ENCODE results near the gene SLC16A7. TPM values are rescaled to one million over a fixed set of nuclear protein-coding genes. Genes with fewer than 3 reads are reported as not detected.

SLC16A7 gene
- total and polyA plus RNA-seq, 4 donors = 3.4 to 22.9 (median 11.4) TPM

GRCh38 chr12:59645242-59645641 is 49.4 kb downstream of the SLC16A7 start:
- Histone ChIP-seq H3K27ac (ENCODE audit: low read depth in 1 of 2, low read length in 1 of 2) (no peak overlapping the region), H3K9me3 (ENCODE audit: control insufficient read depth in 4 of 4, insufficient read depth in 3 of 4, low read length in 3 of 4) (peaks cover 0 to 2% (median 0%) of the 10 kb centered on the region in 4 donors), H3K4me1 (ENCODE audit: control insufficient read depth in 5 of 5, insufficient read depth in 5 of 5, low read length in 5 of 5) (no peaks in the 10 kb centered on the region), H3K27me3 (ENCODE audit: control insufficient read depth in 3 of 3, insufficient read depth in 3 of 3, low read length in 2 of 3) (no peaks in the 10 kb centered on the region), H3K4me3 (no peak overlapping the region), H3K36me3 (ENCODE audit: control insufficient read depth in 4 of 4, insufficient read depth in 4 of 4, low read length in 4 of 4) (no peaks in the 10 kb centered on the region), H3K9ac (ENCODE audit: insufficient read depth in 1 of 2, low read length in 2 of 2) (no peak overlapping the region)
- WGBS, 2 donors = 94 to 96% methylated on average over 1 of the region's 1 CpG
- DNase-seq (no peak), ATAC-seq (ENCODE audit: insufficient read depth, low FRiP score) (no peak)
- TF ChIP-seq CTCF (IDR thresholded peaks at IDR 0.05; ENCODE audit: control extremely low read depth, extremely low read depth) = no peak

- TF ChIP-seq CTCF (IDR thresholded peaks at IDR 0.05; ENCODE audit: control extremely low read depth, extremely low read depth) = no peak
- no peak overlapping the region for H3K27ac ChIP-seq (ENCODE audit: low read depth in 1 of 2, low read length in 1 of 2)
- H3K36me3 ChIP-seq (ENCODE audit: control insufficient read depth in 4 of 4, insufficient read depth in 4 of 4, low read length in 4 of 4) = no peaks in the 10 kb centered on the region
- H3K4me3 ChIP-seq = no peak overlapping the region
- ATAC-seq (ENCODE audit: insufficient read depth, low FRiP score) (no peak), DNase-seq (no peak)
- no peaks in the 10 kb centered on the region for H3K27me3 ChIP-seq (ENCODE audit: control insufficient read depth in 3 of 3, insufficient read depth in 3 of 3, low read length in 2 of 3)
- H3K4me1 ChIP-seq (ENCODE audit: control insufficient read depth in 5 of 5, insufficient read depth in 5 of 5, low read length in 5 of 5) = no peaks in the 10 kb centered on the region
- H3K9me3 ChIP-seq (ENCODE audit: control insufficient read depth in 4 of 4, insufficient read depth in 3 of 4, low read length in 3 of 4) = peaks cover 0 to 2% (median 0%) of the 10 kb centered on the region in 4 donors
- no peak overlapping the region for H3K9ac ChIP-seq (ENCODE audit: insufficient read depth in 1 of 2, low read length in 2 of 2)
These were observed 50.8 kb downstream of the SLC16A7 start for GRCh38 chr12:59646636-59647035.

- Histone ChIP-seq H3K27me3 (ENCODE audit: control insufficient read depth in 3 of 3, insufficient read depth in 3 of 3, low read length in 2 of 3) (no peaks in the 10 kb centered on the region), H3K27ac (ENCODE audit: low read depth in 1 of 2, low read length in 1 of 2) (no peak overlapping the region), H3K4me1 (ENCODE audit: control insufficient read depth in 5 of 5, insufficient read depth in 5 of 5, low read length in 5 of 5) (no peaks in the 10 kb centered on the region), H3K9me3 (ENCODE audit: control insufficient read depth in 4 of 4, insufficient read depth in 3 of 4, low read length in 3 of 4) (peaks cover 0 to 2% (median 0%) of the 10 kb centered on the region in 4 donors), H3K9ac (ENCODE audit: insufficient read depth in 1 of 2, low read length in 2 of 2) (no peak overlapping the region), H3K36me3 (ENCODE audit: control insufficient read depth in 4 of 4, insufficient read depth in 4 of 4, low read length in 4 of 4) (no peaks in the 10 kb centered on the region), H3K4me3 (no peak overlapping the region)
- no peak for TF ChIP-seq CTCF (IDR thresholded peaks at IDR 0.05; ENCODE audit: control extremely low read depth, extremely low read depth)
- DNase-seq (peak in 1 of 3 donors; percentile 18), ATAC-seq (ENCODE audit: insufficient read depth, low FRiP score) (no peak)
- 54 to 61% methylated on average over 2 of the region's 2 CpGs for WGBS, 2 donors
These were observed 53.4 kb downstream of the SLC16A7 start for GRCh38 chr12:59649203-59649602.

GRCh38 chr12:59650588-59651228 is 54.9 kb downstream of the SLC16A7 start:
- Histone ChIP-seq H3K4me3 (no peak overlapping the region), H3K27ac (ENCODE audit: low read depth in 1 of 2, low read length in 1 of 2) (peak overlapping the region in 1 of 2 donors; percentile 40), H3K36me3 (ENCODE audit: control insufficient read depth in 4 of 4, insufficient read depth in 4 of 4, low read length in 4 of 4) (no peaks in the 10 kb centered on the region), H3K9ac (ENCODE audit: insufficient read depth in 1 of 2, low read length in 2 of 2) (no peak overlapping the region), H3K4me1 (ENCODE audit: control insufficient read depth in 5 of 5, insufficient read depth in 5 of 5, low read length in 5 of 5) (no peaks in the 10 kb centered on the region), H3K9me3 (ENCODE audit: control insufficient read depth in 4 of 4, insufficient read depth in 3 of 4, low read length in 3 of 4) (peaks cover 0 to 2% (median 0%) of the 10 kb centered on the region in 4 donors), H3K27me3 (ENCODE audit: control insufficient read depth in 3 of 3, insufficient read depth in 3 of 3, low read length in 2 of 3) (no peaks in the 10 kb centered on the region)
- WGBS, 2 donors = 47 to 59% methylated on average over 3 of the region's 3 CpGs
- no peak for TF ChIP-seq CTCF (IDR thresholded peaks at IDR 0.05; ENCODE audit: control extremely low read depth, extremely low read depth)
- no peak for ATAC-seq (ENCODE audit: insufficient read depth, low FRiP score)
- DNase-seq = peak in 1 of 3 donors; percentile 20
